ENCODE data around the gene EPHA2.
"Not testable (repeated sequence)": the region's sequence is repeated elsewhere in the genome, so short reads cannot be mapped to it uniquely, and the experiment has no call there.

EPHA2 gene

DNA sequence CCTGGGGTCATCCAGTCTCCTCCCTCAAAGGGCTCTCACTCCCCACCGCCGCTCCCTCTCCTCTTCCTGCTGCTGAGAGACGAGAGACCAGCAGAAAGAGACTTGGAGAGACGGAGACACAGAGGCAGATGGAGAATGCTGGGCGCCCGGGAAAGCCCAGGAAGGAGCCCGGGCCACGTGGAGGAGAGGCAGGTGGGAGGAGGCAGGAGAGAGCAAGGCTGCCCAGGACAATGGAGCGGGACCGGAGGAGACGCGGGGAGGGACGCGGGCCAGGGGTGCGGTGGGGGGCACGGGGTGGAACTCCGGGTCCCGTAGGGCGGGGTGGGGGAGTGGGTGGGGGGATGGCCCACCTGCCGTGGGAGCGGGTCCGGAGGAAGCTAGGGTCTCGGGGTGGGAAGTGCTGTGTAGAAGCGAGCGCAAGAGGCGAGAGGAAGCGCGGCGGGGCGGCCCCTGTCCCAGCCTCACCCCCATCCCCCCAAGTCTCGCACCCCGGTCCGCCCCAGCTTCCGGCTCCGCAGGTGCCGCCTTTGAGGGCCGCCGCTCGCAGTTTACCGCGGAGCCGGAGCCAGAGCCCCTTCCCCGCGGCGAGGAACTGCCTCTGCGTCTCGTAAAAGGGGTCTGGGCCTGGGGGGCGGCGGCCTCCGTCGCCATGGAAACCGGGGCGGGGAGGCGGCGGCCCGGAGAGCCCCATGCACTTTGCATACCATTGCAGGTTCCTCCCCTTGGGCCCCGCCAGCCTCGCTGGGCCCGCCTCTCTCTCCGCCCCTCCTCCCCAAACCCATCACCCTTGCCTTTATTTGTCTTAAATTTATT, 11.7 kb upstream of the EPHA2 start:
- no peak for DNase-seq (ENCODE audit: low spot score)

DNA sequence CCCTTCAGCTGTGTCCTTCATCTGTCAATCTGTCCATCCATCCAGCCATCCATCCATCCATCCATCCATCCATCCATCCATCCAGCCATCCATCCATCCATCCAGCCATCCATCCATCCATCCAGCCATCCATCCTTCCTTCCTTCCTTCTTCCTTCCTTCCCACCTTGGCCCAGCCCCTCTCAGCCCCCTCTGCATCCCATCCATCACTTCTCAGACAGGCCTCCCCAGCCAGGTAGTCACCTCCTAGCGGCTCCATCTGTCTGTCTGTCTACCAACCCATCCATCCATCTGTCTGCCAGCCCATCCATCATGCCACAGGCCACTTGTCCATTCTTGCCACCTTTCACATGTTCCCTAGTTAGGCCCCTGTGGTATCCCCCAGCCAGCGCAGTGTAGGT, 10.2 kb upstream of the EPHA2 start:
- DNase-seq (ENCODE audit: low spot score): no peak

DNA sequence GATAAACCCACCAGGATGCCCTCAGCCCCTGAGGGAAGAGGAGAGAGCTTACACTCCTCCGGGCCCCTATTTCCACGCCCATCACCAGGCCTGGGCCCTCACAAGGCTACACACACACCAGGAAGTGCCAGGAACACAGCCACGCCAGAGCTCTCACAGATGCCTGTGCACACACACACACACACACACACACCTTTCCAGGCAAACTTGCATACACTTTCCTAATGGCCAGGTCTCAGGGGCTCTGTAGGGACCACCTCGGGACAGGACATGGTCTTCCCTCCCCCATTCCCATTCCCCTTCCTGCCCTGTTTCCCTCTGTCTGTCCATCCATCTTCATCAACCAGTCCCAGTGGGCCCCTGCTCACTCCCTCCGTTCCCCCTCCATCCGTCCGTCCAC, 9.7 kb upstream of the EPHA2 start:
- no peak for DNase-seq (ENCODE audit: low spot score)

- no peak for DNase-seq (ENCODE audit: low spot score)
Measured at GRCh38 chr1:16165073-16165364, 9.2 kb upstream of the EPHA2 start.

GRCh38 chr1:16164213-16165072, 8.6 kb upstream of the EPHA2 start:
- peak; percentile 84 for DNase-seq (ENCODE audit: low spot score)

DNA sequence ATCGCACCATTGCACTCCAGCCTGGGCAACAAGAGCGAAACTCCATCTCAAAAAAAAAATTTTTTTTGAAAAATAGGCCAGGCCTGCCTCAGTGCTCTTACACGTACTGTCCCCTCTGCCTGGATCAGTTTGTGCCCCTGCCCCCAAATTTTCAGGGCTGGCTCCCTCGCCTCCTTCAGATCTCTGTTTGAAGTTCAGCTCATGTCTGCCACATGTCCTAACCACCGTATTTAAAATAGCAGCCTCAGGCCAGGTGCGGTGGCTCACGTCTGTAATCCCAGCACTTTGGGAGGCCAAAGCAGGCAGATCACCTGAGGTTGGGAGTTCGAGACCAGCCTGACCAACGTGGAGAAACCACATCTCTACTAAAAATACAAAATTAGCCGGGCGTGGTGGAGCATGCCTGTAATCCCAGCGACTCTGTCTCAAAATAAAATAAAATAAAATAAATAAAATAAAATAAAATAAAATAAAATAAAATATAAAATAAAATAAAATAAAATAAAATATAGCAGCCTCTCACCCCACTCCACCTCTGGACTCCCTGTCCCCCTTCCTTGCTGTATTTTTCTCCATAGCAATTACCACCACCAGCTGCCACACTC, 7.8 kb upstream of the EPHA2 start:
- DNase-seq (ENCODE audit: low spot score): not testable (repeated sequence)

- DNase-seq (ENCODE audit: low spot score): no peak
Measured at GRCh38 chr1:16162163-16162822, 6.4 kb upstream of the EPHA2 start.

DNA sequence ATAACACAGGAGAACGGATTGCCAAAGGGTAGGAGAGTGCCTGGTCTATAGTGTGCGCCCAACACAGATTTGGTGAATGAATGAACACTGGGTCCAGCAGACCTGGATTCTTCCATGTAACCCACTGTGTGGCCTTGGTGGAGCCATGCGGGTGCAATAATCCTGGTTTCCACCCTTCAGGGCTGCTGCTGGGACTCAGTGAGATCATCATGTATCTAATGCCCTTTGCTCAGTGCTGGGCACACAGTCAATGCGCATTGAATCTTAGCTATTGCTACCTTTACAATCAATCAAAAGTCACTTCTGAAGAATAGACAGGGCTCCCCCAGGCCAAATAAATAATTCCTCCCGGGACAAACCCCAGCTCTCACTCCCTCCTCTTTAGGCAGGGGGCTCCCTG, 5.8 kb upstream of the EPHA2 start:
- DNase-seq (ENCODE audit: low spot score): no peak

- no peak for DNase-seq (ENCODE audit: low spot score)
Measured at GRCh38 chr1:16158993-16159831, 3.3 kb upstream of the EPHA2 start.

GRCh38 chr1:16158025-16158424, 2.2 kb upstream of the EPHA2 start:
- no peak for DNase-seq (ENCODE audit: low spot score)

DNA sequence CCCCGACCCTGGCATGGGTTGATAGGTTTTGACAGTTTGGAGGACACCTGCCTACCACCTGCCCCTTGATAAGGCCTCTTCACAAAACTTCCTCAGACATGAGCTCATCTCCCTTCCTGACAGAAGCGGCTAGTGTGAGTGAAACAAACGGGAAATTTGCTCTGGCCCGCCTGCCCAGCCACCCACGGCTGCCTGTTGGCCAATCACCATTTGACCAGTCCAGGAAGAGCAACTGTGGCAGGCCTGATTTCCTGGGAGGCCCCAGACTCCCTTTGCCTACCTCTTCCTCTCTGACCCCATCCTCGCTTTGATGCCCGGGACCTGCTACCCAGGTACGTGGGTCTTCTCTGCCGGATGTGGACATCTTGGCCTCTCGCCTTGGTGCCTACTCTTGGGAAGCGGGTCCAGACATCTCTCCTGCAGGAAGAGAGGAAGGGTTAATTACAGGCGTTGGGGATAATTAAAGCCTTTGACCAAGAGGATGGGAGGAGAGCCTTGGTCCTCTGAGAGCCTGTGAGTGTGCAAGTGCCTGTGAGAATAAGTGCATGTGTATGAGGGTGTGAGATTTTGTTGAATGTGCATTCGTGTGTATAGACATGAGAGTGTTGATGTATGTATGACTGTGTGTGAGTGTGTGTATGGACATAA, 1.1 kb upstream of the EPHA2 start:
- no peak for DNase-seq (ENCODE audit: low spot score)

DNA sequence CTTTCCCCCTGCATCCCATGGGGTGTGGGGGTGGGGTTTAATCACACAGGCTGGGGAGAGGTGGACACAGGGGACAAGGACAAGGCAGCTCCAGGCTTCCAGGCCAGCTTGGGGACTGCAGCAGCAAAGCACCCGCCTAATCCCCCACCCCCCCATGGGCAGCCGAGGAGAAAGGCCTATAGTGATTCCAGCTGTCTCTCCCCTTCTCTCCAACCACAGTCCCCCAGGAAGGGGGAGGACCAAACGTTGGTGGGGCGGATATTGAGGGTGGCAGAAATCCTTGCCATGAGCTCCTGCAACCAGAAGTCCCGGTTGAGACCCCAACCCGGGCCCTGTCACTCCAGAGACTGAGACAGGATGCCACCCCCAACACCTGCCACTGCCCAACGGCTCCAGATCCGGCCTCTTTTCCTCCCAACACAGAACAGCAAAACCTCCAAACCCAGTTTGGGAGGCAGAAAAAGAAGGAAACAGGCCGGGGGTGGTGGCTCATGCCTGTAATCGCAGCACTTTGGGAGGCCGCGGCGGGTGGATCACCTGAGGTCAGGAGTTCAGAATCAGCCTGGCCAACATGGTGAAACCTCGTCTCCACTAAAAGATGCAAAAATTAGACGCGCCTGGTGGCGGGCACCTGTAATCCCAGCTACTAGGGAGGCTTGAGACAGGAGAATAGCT, 1.7 kb downstream of the EPHA2 start:
- no peak for DNase-seq (ENCODE audit: low spot score)

DNA sequence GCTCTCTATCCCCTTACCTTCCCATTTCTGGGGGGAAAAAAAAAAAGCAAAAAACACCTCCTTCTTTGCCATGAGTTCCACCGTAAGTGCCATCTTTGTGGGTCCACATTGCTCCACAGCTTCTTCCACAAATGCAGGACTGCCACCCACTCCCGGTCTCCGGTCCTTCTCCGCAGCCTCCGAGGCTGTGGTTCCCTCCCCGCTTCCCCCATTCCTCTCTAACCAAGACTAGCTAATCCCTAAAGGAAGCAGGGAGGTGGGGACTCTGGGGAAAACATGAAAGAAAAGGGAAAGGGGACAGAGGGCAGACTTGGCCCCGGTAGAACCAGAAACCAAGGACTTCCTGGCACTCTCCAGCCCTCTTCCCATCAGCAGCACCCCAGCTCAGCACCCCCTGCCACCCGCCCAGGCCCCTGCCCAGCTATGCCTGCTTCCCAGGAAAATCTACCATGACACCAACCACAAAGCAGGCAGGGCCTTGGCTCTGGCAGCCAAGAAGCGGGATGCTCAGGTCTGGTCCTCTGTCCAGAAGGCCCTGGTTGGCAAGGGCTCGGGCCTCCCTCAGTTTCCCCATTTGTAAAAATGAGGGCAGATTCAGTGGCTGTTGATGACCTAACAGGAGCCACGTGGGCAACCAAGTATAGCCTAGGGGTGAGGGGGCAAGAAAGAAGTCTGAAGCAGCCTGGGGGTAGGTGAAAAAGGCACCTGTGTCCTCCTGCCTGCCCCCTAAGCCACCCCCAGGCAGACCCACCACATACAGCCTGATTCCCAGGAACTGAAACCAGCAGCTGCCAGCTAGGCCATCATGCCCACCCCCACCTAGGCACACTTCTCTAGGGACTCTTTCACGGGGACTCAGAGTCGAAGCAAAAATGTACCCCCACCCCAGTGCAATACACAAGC, 2.5 kb downstream of the EPHA2 start:
- DNase-seq (ENCODE audit: low spot score): no peak

- no peak for DNase-seq (ENCODE audit: low spot score)
Measured at GRCh38 chr1:16152481-16153087, 3.3 kb downstream of the EPHA2 start.

- DNase-seq (ENCODE audit: low spot score): no peak
Measured at GRCh38 chr1:16151995-16152384, 3.9 kb downstream of the EPHA2 start.

DNA sequence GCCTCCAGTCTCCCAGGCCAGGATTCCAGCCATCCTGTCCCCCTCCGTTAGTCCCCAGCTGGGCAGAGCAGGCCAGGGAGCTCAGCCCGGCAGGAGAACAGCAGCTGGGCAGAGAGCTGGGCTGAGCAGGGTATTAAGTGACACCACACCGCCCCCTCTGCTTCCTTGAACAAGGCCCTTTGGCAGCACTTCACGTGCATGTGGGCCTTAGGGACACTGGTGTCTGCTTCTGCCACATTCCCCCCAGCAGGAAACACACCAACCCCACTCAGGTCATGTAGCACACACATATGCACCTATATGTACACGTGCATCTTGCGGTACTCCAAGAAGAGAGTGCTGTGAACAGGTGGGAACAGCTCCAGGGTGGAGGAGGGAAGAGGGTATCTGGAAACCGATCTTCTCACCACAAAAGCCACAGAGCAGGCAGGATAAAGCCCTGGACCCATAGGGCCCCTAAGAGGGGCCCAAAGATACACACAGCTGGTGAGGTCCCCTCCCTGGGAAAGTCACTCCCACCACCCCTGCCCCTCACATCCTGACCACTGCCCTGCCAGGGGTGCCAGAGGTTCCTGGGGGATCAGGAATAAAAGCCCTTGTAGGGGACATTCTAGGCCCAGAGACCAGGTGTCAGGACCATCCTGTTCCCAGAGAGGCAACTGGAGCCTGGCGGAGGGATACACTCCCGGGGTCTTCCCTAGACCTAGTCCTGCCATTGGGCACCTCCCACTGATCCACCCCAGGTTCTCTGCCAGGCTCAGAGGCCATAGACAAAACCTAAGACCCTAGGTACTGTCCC, 4.5 kb downstream of the EPHA2 start:
- no peak for DNase-seq (ENCODE audit: low spot score)

- DNase-seq (ENCODE audit: low spot score): no peak
Measured at GRCh38 chr1:16150508-16150907, 5.4 kb downstream of the EPHA2 start.
